Smooth muscle cell (in vitro differentiated cells): Measurements from ENCODE around the gene IL2RA. TPM values are rescaled to one million over a fixed set of nuclear protein-coding genes. Genes with fewer than 3 reads are reported as not detected.

ENCODE experiments used
- DNase-seq: peaks from one replicate; lab custom pipeline; 2025; ENCODE audit not compliant: unreplicated experiment; lab: John Stamatoyannopoulos, UW
- H2AFZ ChIP-seq: fragments of 200-600 bp; sonication (generic); 2 replicates; pipeline ENCODE4 v1.6.0; 2016; ENCODE audit warnings: antibody characterized with exemption, low read depth, mild to moderate bottlenecking
- H3F3A ChIP-seq: fragments of 200-600 bp; sonication (generic); 2 replicates; pipeline ENCODE4 v1.6.0; 2017; ENCODE audit warnings: antibody characterized with exemption, low read depth
- H3K27ac ChIP-seq: fragments of 200-600 bp; sonication (generic); 2 replicates; pipeline ENCODE4 v1.5.1; 2016; ENCODE audit warnings: low read depth, mild to moderate bottlenecking
- H3K27me3 ChIP-seq: fragments of 200-600 bp; sonication (generic); 2 replicates; pipeline ENCODE4 v1.6.1; 2016; ENCODE audit warnings: low read depth, mild to moderate bottlenecking
- H3K36me3 ChIP-seq: fragments of 200-600 bp; sonication (generic); 2 replicates; pipeline ENCODE4 v1.5.1; 2016; ENCODE audit warnings: low read depth
- H3K4me1 ChIP-seq: fragments of 200-600 bp; sonication (generic); 2 replicates; pipeline ENCODE4 v1.5.1; 2016; ENCODE audit warnings: low read depth
- H3K4me2 ChIP-seq: fragments of 200-600 bp; sonication (generic); 2 replicates; pipeline ENCODE4 v1.6.0; 2016; ENCODE audit warnings: mild to moderate bottlenecking
- H3K4me3 ChIP-seq: fragments of 200-600 bp; sonication (generic); 2 replicates; pipeline ENCODE4 v1.5.1; 2016; ENCODE audit warnings: mild to moderate bottlenecking
- H3K79me2 ChIP-seq: fragments of 200-600 bp; sonication (generic); 2 replicates; pipeline ENCODE4 v1.6.0; 2016; ENCODE audit warnings: low read depth, mild to moderate bottlenecking
- H3K9ac ChIP-seq: fragments of 200-600 bp; sonication (generic); 2 replicates; pipeline ENCODE4 v1.6.0; 2016; ENCODE audit warnings: low read depth
- H3K9me3 ChIP-seq: fragments of 200-600 bp; sonication (generic); replicated peaks from 2 replicates; pipeline ENCODE4 v1.5.1; 2016; ENCODE audit warnings: low read depth
- H4K20me1 ChIP-seq: fragments of 200-600 bp; sonication (generic); 2 replicates; pipeline ENCODE4 v1.6.0; 2016; ENCODE audit warnings: low read depth
- CTCF ChIP-seq: fragments of 200-600 bp; sonication (generic); IDR thresholded peaks from 2 replicates; pipeline ENCODE4 v1.5.1; 2017; ENCODE audit warnings: borderline replicate concordance, mild to moderate bottlenecking, antibody characterized with exemption; ENCODE audit not compliant: insufficient read depth, poor library complexity, severe bottlenecking
- WGBS: methylation state at CpG from one replicate; pipeline ENCODE4 v1.1.7; 2016; ENCODE audit warnings: low lambda C conversion rate; 5-methylcytosine and 5-hydroxymethylcytosine counted together
- polyA plus RNA-seq: library from polyadenylated mRNA; unstranded; fragments of >200 nt; fragmentation: Nextera tagmentation; extraction: Ambion mirVana; gene quantifications from 2 replicates; pipeline ENCODE4 v1.2.1, GENCODE V29; 2016
- total RNA-seq: library from RNA; depleted of rRNA; stranded (reverse); fragments of >200 nt; gene quantifications from 2 replicates; pipeline ENCODE4 v1.2.3, GENCODE V29; 2014

IL2RA gene
- total and polyA plus RNA-seq, 2 experiments from 2014 or later, result not detected

GRCh38 chr10:5999440-6000165 is 62.6 kb downstream of the IL2RA start:
- no peaks in the 10 kb centered on the region for H3K9me3 ChIP-seq
- H3K79me2 ChIP-seq, result no peaks in the 10 kb centered on the region
- H3K27me3 ChIP-seq, result peaks cover 10% of the 10 kb centered on the region
- WGBS, result 86% methylated on average over 20 of the region's 20 CpGs
- H3F3A ChIP-seq, result no peaks in the 10 kb centered on the region
- no peak overlapping the region for H3K27ac ChIP-seq
- peaks cover 7% of the 10 kb centered on the region for H3K4me1 ChIP-seq
- no peak for TF ChIP-seq CTCF
- no peak overlapping the region for H3K4me3 ChIP-seq
- no peak overlapping the region for H2AFZ ChIP-seq
- no peaks in the 10 kb centered on the region for H3K36me3 ChIP-seq
- DNase-seq, result no peak
- H3K9ac ChIP-seq, result no peak overlapping the region
- no peak overlapping the region for H3K4me2 ChIP-seq
- no peaks in the 10 kb centered on the region for H4K20me1 ChIP-seq

GRCh38 chr10:5996696-5997095 is 65.5 kb downstream of the IL2RA start:
- H2AFZ ChIP-seq, result no peak overlapping the region
- TF ChIP-seq CTCF, result no peak
- H3K27ac ChIP-seq, result no peak overlapping the region
- H3K27me3 ChIP-seq, result peaks cover 4% of the 10 kb centered on the region
- H3K4me1 ChIP-seq, result peaks cover 7% of the 10 kb centered on the region
- WGBS, result 72% methylated on average over 4 of the region's 4 CpGs
- no peak overlapping the region for H3K4me3 ChIP-seq
- DNase-seq, result no peak
- no peaks in the 10 kb centered on the region for H3K36me3 ChIP-seq
- no peak overlapping the region for H3K4me2 ChIP-seq
- no peaks in the 10 kb centered on the region for H3K9me3 ChIP-seq
- no peak overlapping the region for H3K9ac ChIP-seq
- no peaks in the 10 kb centered on the region for H3F3A ChIP-seq
- no peaks in the 10 kb centered on the region for H3K79me2 ChIP-seq
- H4K20me1 ChIP-seq, result no peaks in the 10 kb centered on the region

GRCh38 chr10:5992398-5992797 is 69.8 kb downstream of the IL2RA start:
- Histone ChIP-seq H3K9me3 (no peaks in the 10 kb centered on the region), H3K4me1 (peaks cover 6% of the 10 kb centered on the region), H3K79me2 (no peaks in the 10 kb centered on the region), H3K9ac (no peak overlapping the region), H2AFZ (no peak overlapping the region), H3K36me3 (no peaks in the 10 kb centered on the region), H3K27me3 (no peaks in the 10 kb centered on the region), H3K27ac (no peak overlapping the region), H3K4me3 (no peak overlapping the region), H3K4me2 (no peak overlapping the region), H3F3A (no peaks in the 10 kb centered on the region), H4K20me1 (no peaks in the 10 kb centered on the region)
- no peak for DNase-seq
- WGBS, result 92% methylated on average over 1 of the region's 1 CpG
- no peak for TF ChIP-seq CTCF

- Histone ChIP-seq H3K36me3 (no peaks in the 10 kb centered on the region), H4K20me1 (no peaks in the 10 kb centered on the region)
These were observed 70.5 kb downstream of the IL2RA start for GRCh38 chr10:5991708-5992107.

More at GRCh38 chr10:5991708-5992107, 70.5 kb downstream of the IL2RA start:
- no peak for DNase-seq
- no peaks in the 10 kb centered on the region for H3K79me2 ChIP-seq
- no peak overlapping the region for H3K4me2 ChIP-seq
- H3K9ac ChIP-seq, result no peak overlapping the region
- H3K9me3 ChIP-seq, result no peaks in the 10 kb centered on the region
- H3K27me3 ChIP-seq, result no peaks in the 10 kb centered on the region
- no peak overlapping the region for H2AFZ ChIP-seq
- no peak overlapping the region for H3K4me3 ChIP-seq
- no peaks in the 10 kb centered on the region for H3F3A ChIP-seq
- H3K4me1 ChIP-seq, result no peaks in the 10 kb centered on the region
- no peak overlapping the region for H3K27ac ChIP-seq
- no peak for TF ChIP-seq CTCF
